CD4-positive, CD25-positive, alpha-beta regulatory T cell (primary cell): Measurements from ENCODE around the gene UST. TPM values are rescaled to one million over a fixed set of nuclear protein-coding genes. Genes with fewer than 3 reads are reported as not detected.

Experiments used
- ATAC-seq, 2 donors: fragments of 150-1000 bp; cut with Tn5 transposase; one replicate each; pipeline ENCODE4 v1.10.0; 2021; ENCODE audit warnings: low read depth in 2 of 2, moderate number of reproducible peaks in 2 of 2, moderate library complexity in 1 of 2
- DNase-seq, 3 donors: peaks; one replicate each; pipeline versions ENCODE4 v3.0.0 to v3.0.0-alpha.2; 2012 to 2022; ENCODE audit warnings: mixed read lengths in 1 of 3
- H3K27ac ChIP-seq: one replicate; pipeline ENCODE4 v1.7.0; 2013; ENCODE audit warnings: mild to moderate bottlenecking, low read length; ENCODE audit not compliant: insufficient read depth, poor library complexity, severe bottlenecking
- H3K27me3 ChIP-seq: one replicate; pipeline ENCODE4 v1.7.0; 2013; ENCODE audit warnings: low read length; ENCODE audit not compliant: control insufficient read depth, insufficient read depth
- H3K36me3 ChIP-seq: one replicate; pipeline ENCODE4 v1.7.0; 2013; ENCODE audit warnings: mild to moderate bottlenecking, low read length, moderate library complexity; ENCODE audit not compliant: control insufficient read depth, insufficient read depth
- H3K4me1 ChIP-seq: 2 replicates; pipeline ENCODE4 v1.7.0; 2013; ENCODE audit warnings: mild to moderate bottlenecking, low read length; ENCODE audit not compliant: insufficient read depth, control insufficient read depth, poor library complexity, severe bottlenecking
- H3K4me3 ChIP-seq: one replicate; pipeline ENCODE4 v1.7.0; 2013; ENCODE audit warnings: low read depth, mild to moderate bottlenecking, low read length, moderate library complexity
- H3K9me3 ChIP-seq, 2 experiments: 1 replicate in 1 of 2; 2 replicates in 1 of 2; pipeline ENCODE4 v1.7.0; 2013; ENCODE audit warnings: low read length in 2 of 2, mild to moderate bottlenecking in 1 of 2, moderate library complexity in 1 of 2; ENCODE audit not compliant: control insufficient read depth in 2 of 2
- H3K27ac Mint-ChIP-seq, 3 donors: one replicate each; pipeline ENCODE4 v1.8.0; 2020 to 2022; ENCODE audit warnings: mild to moderate bottlenecking in 3 of 3, mixed read lengths in 3 of 3, moderate library complexity in 2 of 3
- H3K27me3 Mint-ChIP-seq: one replicate; pipeline ENCODE4 v1.8.0; 2022; ENCODE audit warnings: mild to moderate bottlenecking, mixed read lengths
- H3K36me3 Mint-ChIP-seq: one replicate; pipeline ENCODE4 v1.8.0; 2020; ENCODE audit warnings: mixed read lengths
- H3K4me1 Mint-ChIP-seq, 4 donors: one replicate each; pipeline ENCODE4 v1.8.0; 2020 to 2022; ENCODE audit warnings: mixed read lengths in 4 of 4, mild to moderate bottlenecking in 1 of 4
- H3K4me3 Mint-ChIP-seq, 4 donors: one replicate each; pipeline ENCODE4 v1.8.0; 2020 to 2022; ENCODE audit warnings: mild to moderate bottlenecking in 4 of 4, mixed read lengths in 4 of 4, moderate library complexity in 3 of 4
- H3K9me3 Mint-ChIP-seq, 7 donors: one replicate each; pipeline ENCODE4 v1.8.0; 2020 to 2022; ENCODE audit warnings: mixed read lengths in 7 of 7, mild to moderate bottlenecking in 3 of 7, moderate library complexity in 2 of 7
- polyA plus RNA-seq, 4 donors: library from polyadenylated mRNA; unstranded; fragments of 300-500 nt; fragmentation: Illumina TruSeq; gene quantifications; one replicate each; pipeline ENCODE4 v1.2.3, GENCODE V29; 2021
- total RNA-seq: library from RNA; stranded (reverse); gene quantifications from one replicate; pipeline ENCODE4 v1.2.3, GENCODE V29; 2022

Gene UST
- total and polyA plus RNA-seq, 5 donors from 2014 or later, result 1.1 to 2.9 (median 2.5) TPM

GRCh38 chr6:148703900-148704299, 42.9 kb upstream of the UST start:
- peaks cover 4 to 11% (median 8%) of the 10 kb centered on the region in 4 donors for H3K4me1 Mint-ChIP-seq
- Histone ChIP-seq H3K4me1 (peaks cover 14% of the 10 kb centered on the region), H3K27me3 (no peaks in the 10 kb centered on the region), H3K27ac (no peak overlapping the region), H3K36me3 (no peaks in the 10 kb centered on the region), H3K9me3 (no peaks in the 10 kb centered on the region), H3K4me3 (no peak overlapping the region)
- no peak overlapping the region for H3K4me3 Mint-ChIP-seq
- H3K27ac Mint-ChIP-seq, result no peak overlapping the region
- H3K9me3 Mint-ChIP-seq, result peaks cover 0 to 6% (median 2%) of the 10 kb centered on the region in 7 donors
- no peaks in the 10 kb centered on the region for H3K36me3 Mint-ChIP-seq
- H3K27me3 Mint-ChIP-seq, result peaks cover 12% of the 10 kb centered on the region
- DNase-seq, result no peak
- no peak for ATAC-seq

GRCh38 chr6:148704400-148705246, 42.2 kb upstream of the UST start:
- ATAC-seq (no peak), DNase-seq (no peak)
- Histone ChIP-seq H3K9me3 (no peaks in the 10 kb centered on the region), H3K4me1 (peaks cover 14% of the 10 kb centered on the region), H3K27me3 (no peaks in the 10 kb centered on the region), H3K4me3 (no peak overlapping the region), H3K36me3 (no peaks in the 10 kb centered on the region), H3K27ac (no peak overlapping the region)
- Mint-ChIP-seq H3K4me1 (peaks cover 4 to 11% (median 8%) of the 10 kb centered on the region in 4 donors), H3K27me3 (peaks cover 12% of the 10 kb centered on the region), H3K9me3 (peaks cover 0 to 6% (median 2%) of the 10 kb centered on the region in 7 donors), H3K27ac (peak overlapping the region in 1 of 3 donors; percentile 21), H3K36me3 (no peaks in the 10 kb centered on the region), H3K4me3 (no peak overlapping the region)

GRCh38 chr6:148708707-148709106, 38.1 kb upstream of the UST start:
- Mint-ChIP-seq H3K9me3 (peaks cover 0 to 4% (median 4%) of the 10 kb centered on the region in 7 donors), H3K4me1 (peaks cover 0 to 5% (median 0%) of the 10 kb centered on the region in 4 donors), H3K27me3 (peaks cover 23% of the 10 kb centered on the region), H3K27ac (no peak overlapping the region), H3K36me3 (no peaks in the 10 kb centered on the region), H3K4me3 (no peak overlapping the region)
- no peak overlapping the region for H3K4me3 ChIP-seq
- H3K27ac ChIP-seq, result no peak overlapping the region
- DNase-seq (no peak), ATAC-seq (no peak)
- no peaks in the 10 kb centered on the region for H3K36me3 ChIP-seq
- no peaks in the 10 kb centered on the region for H3K4me1 ChIP-seq
- H3K9me3 ChIP-seq, result peaks cover 0 to 4% of the 10 kb centered on the region in 2 experiments
- no peaks in the 10 kb centered on the region for H3K27me3 ChIP-seq

GRCh38 chr6:148709577-148709976, 37.3 kb upstream of the UST start:
- no peak for DNase-seq
- H3K4me1 ChIP-seq, result no peaks in the 10 kb centered on the region
- Mint-ChIP-seq H3K27me3 (peaks cover 17% of the 10 kb centered on the region), H3K4me1 (peaks cover 0 to 5% (median 0%) of the 10 kb centered on the region in 4 donors), H3K27ac (no peak overlapping the region), H3K36me3 (no peaks in the 10 kb centered on the region), H3K4me3 (no peak overlapping the region), H3K9me3 (peaks cover 0 to 11% (median 4%) of the 10 kb centered on the region in 7 donors)
- H3K27me3 ChIP-seq, result no peaks in the 10 kb centered on the region
- no peak overlapping the region for H3K27ac ChIP-seq
- no peaks in the 10 kb centered on the region for H3K36me3 ChIP-seq
- H3K4me3 ChIP-seq, result no peak overlapping the region
- ATAC-seq, result no peak
- H3K9me3 ChIP-seq, result peaks cover 0 to 4% of the 10 kb centered on the region in 2 experiments

- H3K9me3 Mint-ChIP-seq, result peaks cover 0 to 12% (median 4%) of the 10 kb centered on the region in 7 donors
- H3K27me3 Mint-ChIP-seq, result peaks cover 13% of the 10 kb centered on the region
- peaks cover 0 to 4% of the 10 kb centered on the region in 2 experiments for H3K9me3 ChIP-seq
- ATAC-seq (no peak), DNase-seq (peak in 1 of 3 donors; percentile 40)
- no peak overlapping the region for H3K4me3 Mint-ChIP-seq
- H3K4me3 ChIP-seq, result no peak overlapping the region
- no peaks in the 10 kb centered on the region for H3K4me1 ChIP-seq
- H3K4me1 Mint-ChIP-seq, result peaks cover 0 to 5% (median 0%) of the 10 kb centered on the region in 4 donors
- H3K36me3 Mint-ChIP-seq, result no peaks in the 10 kb centered on the region
- no peak overlapping the region for H3K27ac Mint-ChIP-seq
- H3K27me3 ChIP-seq, result no peaks in the 10 kb centered on the region
- no peak overlapping the region for H3K27ac ChIP-seq
- H3K36me3 ChIP-seq, result no peaks in the 10 kb centered on the region
These were observed 34.8 kb upstream of the UST start for GRCh38 chr6:148711833-148712654.

- Mint-ChIP-seq H3K27me3 (peaks cover 13% of the 10 kb centered on the region), H3K4me3 (no peak overlapping the region), H3K4me1 (peaks cover 0 to 5% (median 0%) of the 10 kb centered on the region in 4 donors), H3K9me3 (peaks cover 0 to 12% (median 4%) of the 10 kb centered on the region in 7 donors), H3K27ac (no peak overlapping the region), H3K36me3 (no peaks in the 10 kb centered on the region)
- ATAC-seq (no peak), DNase-seq (no peak)
- Histone ChIP-seq H3K36me3 (no peaks in the 10 kb centered on the region), H3K27me3 (no peaks in the 10 kb centered on the region), H3K4me1 (no peaks in the 10 kb centered on the region), H3K27ac (no peak overlapping the region), H3K4me3 (no peak overlapping the region), H3K9me3 (peaks cover 0 to 4% of the 10 kb centered on the region in 2 experiments)
These were observed 33.6 kb upstream of the UST start for GRCh38 chr6:148713033-148713738.

GRCh38 chr6:148713921-148714320, 32.9 kb upstream of the UST start:
- no peaks in the 10 kb centered on the region for H3K36me3 Mint-ChIP-seq
- H3K27me3 Mint-ChIP-seq, result peaks cover 18% of the 10 kb centered on the region
- no peaks in the 10 kb centered on the region for H3K4me1 ChIP-seq
- no peaks in the 10 kb centered on the region for H3K27me3 ChIP-seq
- ATAC-seq (no peak), DNase-seq (no peak)
- no peak overlapping the region for H3K4me3 ChIP-seq
- peaks cover 0 to 4% of the 10 kb centered on the region in 2 experiments for H3K9me3 ChIP-seq
- no peaks in the 10 kb centered on the region for H3K36me3 ChIP-seq
- H3K4me1 Mint-ChIP-seq, result peaks cover 0 to 5% (median 0%) of the 10 kb centered on the region in 4 donors
- peaks cover 0 to 12% (median 4%) of the 10 kb centered on the region in 7 donors for H3K9me3 Mint-ChIP-seq
- H3K27ac Mint-ChIP-seq, result no peak overlapping the region
- no peak overlapping the region for H3K27ac ChIP-seq
- H3K4me3 Mint-ChIP-seq, result no peak overlapping the region
